Germinal center (tissue), 1 donor: ENCODE data around the gene ALDH1B1.

ENCODE experiments used
- DNase-seq: peaks from one replicate; pipeline ENCODE4 v3.0.0; 2012; ENCODE audit warnings: mixed read lengths, low spot score

The ALDH1B1 gene

GRCh38 chr9:38392235-38393127 lies at the start of gene ALDH1B1:
ALDH1B1 (plus strand) TSS chr9:38392702; CDS start chr9:38395749, 3,047 bp downstream.
- DNase-seq = peak; percentile 87

GRCh38 chr9:38343037-38343436 lies 49.5 kb upstream of the ALDH1B1 start:
- DNase-seq = no peak

- no peak for DNase-seq
Observed at GRCh38 chr9:38343552-38343951, 49.0 kb upstream of the ALDH1B1 start.

DNA sequence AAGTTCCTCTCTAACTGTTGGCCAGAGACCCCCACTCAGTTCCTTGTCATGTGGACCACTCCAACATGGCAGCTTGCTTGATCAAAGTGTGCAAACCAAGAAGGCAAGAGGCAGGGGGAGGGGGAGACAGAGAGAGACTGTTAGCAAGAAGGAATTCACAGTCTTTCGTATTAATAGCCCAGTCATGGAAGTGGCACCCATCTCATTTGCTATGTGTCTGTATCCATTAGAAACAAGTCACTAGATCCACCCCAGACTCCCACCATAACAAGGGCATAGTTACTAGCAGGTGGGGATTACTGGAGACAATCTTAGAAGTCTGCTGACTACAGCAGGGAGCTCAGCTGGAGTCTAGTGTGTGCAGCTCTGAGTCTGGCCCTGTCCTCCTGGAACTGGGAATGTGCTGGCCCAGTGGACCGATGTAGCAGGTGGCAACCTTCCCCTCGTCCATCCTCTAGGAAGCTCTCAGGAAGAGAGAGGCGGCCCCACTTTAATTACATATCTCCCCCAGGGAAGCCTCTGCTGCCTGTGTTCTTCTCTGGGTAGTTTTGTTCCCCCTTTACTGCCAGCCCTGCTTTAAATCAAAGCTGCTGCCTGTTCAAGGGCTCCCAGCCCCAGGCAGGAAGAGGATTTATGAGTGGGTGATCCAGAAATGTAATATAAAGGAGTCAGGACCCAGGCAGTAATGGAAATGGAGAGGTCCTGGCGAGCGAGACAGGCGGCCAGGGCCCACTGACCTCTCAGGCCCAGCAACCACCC lies 47.8 kb upstream of the ALDH1B1 start:
- DNase-seq = no peak

DNA sequence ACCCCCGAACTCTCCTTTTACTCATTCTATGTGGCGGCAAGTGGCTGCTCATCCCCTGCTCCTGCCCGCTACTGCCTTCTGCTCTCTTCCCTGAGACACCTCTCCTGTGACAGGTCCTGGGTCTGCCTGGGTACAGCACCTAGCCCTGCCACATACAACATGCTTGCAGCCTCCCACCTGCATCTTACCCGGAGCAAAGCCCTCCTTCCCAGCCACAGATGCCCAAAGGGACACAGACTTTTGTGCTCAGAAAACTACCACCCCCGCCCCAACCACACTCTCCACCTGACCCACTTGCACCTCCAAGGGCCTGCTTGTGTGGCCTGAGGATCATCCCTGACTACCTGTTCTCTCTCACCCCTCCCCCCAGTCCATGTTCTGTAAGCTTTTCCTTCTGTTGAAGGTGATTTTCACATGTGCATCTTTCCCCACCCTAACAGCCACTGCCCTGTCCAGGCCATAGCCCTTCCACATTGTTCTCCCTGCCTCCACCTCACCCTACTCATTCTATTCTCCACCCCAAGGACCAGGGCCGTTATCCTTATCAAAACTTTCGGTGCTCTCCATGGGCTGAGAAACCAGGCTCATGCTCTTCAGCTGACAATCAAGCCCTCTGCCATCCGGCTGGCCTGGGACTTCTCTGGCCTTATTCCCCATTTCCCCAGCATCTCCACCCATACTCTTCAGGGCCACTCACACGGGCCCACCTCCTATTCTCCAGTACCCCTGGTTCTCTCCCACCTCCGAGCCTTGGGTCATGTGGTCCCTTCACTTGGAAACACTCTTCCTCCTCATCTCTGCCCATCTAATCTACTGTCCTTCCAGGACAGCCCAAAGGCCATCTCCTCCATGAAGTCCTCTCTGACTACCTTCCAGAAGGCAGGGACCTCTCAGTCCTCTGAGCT lies 46.4 kb upstream of the ALDH1B1 start:
- DNase-seq = no peak

DNA sequence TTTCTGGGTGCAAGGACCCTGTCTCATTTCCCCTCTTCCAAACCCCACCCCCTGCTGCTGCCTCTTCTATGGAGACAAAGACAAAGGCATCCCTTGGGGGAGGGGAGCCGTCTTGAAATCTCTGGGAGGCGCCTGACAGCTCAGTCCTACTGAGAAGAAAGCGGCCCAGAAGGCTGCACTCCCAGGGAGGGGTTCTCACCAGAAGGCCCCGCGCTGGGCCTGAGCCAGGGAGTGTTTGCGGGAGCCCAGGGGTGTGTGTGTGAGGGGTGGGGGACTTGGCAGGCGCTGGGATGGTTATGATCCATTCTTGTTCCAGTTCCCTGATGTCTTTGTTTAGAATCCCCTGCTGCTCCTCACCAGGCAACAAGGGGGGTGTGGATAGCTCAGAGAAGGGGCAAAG lies 45.7 kb upstream of the ALDH1B1 start:
- DNase-seq = no peak

- no peak for DNase-seq
Observed at GRCh38 chr9:38347271-38347671, 45.2 kb upstream of the ALDH1B1 start.

- DNase-seq = no peak
Observed at GRCh38 chr9:38347946-38348345, 44.6 kb upstream of the ALDH1B1 start.

DNA sequence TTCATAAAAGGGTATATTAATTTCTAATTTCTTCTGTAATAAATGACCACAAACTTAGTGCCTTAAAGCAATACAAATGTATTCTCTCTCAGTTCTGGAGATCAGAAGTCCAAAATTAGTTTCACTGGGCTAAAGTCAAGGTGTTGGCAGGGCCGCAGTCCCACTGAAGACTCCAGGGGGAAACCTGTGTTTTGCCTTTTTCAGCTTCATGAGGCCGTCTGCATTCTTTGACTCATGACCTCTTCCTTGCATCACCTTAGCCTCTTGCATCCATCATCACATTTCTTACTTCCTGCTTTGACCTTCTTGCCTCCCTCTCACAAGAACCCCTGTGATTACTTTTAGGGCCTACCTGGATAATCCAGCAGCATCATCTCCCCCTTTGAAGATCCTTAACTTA lies 42.0 kb upstream of the ALDH1B1 start:
- no peak for DNase-seq

- DNase-seq = no peak
Observed at GRCh38 chr9:38352530-38353328, 39.8 kb upstream of the ALDH1B1 start.

DNA sequence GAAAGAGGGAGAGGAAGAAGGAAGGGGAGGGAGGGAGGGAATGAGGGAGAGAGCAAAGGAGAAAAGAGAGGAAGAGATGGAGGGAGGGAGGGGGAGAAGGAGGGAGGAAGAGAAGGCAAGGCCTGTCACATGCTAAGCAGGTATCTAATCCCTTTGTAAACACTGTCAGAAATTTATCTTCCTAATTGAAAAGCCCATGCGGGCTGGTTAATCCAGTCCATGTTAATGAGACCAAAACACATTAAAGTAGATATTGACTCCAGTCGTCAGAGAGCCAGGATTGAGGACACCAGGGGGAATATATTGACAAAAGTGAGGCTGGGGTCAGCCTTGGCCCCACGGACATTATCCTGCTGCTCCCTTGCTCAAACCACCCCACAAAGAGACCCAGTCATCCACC lies 37.4 kb upstream of the ALDH1B1 start:
- no peak for DNase-seq

DNA sequence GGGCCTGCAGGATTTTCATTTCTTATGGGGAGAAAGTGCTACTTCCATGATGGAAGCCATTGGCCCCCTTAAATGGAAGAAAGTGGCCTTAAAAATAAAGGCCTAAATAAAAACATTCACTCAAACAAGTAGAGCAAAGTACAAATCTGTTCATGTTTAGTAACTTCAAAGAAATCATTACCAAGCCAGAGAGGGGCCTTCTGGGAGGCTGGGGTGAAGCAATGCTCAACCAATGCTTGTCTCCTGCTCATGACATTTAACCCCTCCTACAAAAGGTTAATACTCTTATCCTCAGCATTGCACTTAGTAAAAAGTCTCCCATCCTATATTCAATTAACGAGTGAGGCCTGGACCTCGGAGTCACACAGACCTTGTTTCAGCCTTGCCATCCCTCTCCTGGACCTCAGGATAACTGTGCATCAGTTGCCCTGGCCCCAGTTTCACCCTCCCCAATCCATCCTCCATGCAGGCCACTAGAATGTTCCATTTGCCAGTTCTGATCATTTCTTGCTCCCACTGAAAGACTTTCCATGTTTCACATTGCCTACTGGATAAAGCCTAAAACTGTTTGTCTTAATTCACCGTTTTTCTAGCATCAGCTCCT lies 36.9 kb upstream of the ALDH1B1 start:
- DNase-seq = no peak

DNA sequence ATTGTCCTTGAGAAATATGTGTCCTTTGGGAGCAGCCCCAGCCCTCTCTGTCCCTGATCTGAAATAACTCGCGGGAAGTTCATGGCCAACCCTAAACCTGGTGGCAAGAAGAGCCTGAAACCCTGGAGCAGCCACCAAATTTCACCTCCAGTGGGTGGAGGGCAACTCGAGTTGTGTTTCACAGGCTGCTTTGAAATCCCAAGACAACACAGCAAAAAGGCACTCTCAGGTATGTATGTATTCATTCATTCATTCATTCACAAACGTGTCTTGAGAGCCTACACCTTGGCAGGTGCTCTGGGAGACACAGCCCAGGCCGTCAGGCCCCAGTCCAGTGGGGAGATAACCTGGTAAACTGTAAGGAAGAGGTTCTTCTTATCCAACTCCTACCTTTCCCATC lies 35.7 kb upstream of the ALDH1B1 start:
- DNase-seq = no peak

- no peak for DNase-seq
Observed at GRCh38 chr9:38357350-38358114, 35.0 kb upstream of the ALDH1B1 start.

DNA sequence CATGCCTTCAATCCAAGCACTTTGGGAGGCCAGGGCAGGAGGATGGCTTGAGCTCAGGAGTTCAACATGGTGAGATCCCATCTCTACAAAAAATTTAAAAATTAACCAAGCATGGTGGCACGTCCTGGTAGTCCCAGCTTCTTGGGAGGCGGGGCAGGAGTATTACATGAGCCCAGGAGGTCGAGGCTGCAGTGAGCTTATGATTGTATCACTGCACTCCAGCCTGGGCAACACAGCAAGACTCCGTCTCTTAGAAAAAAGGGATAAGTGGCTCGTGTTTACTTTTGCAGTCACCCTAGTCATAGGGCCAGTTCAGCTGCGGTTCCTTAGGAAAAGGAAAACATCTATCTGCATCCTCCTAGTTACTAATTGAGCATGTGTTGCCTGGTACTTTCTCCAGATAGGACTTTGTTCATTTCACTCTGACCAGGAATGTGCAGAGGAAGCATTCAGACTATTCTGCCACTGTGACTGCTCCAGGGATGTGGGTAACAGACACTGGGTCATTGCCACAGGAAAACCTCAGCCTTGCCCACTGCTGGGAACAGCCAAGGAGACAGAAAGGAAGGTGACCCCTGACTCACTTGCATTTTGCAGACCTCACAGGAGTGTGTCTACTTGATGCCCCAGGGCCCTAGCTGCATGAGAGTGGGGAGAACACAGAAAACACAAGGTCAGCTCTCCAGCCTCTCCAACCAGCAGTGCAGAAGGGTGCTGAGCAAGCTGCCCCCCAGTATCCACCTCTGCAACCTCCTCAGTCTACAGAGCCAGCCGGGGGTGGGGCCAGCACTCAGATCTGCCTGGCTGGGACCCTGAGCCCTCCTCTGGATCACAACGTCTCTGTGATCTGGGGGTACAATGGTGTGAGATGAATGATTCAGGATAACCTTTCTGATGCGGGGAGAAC lies 33.9 kb upstream of the ALDH1B1 start:
- DNase-seq = no peak

DNA sequence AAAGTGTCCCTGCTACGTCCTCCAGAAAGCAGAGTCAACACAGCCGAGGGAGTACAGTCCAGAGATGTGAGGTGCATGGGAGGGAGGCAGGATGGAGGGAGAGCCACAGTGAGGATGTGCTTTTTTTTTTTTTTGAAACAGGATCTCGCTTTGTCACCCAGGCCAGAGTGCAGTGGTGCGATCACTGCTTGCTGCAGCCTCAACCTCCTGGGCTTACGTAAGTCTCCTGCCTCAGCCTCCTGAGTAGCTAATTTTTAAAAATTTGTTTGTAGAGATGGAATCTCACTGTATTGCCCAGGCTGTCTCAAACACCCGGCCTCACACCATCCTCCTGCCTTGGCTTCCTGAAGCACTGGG lies 33.2 kb upstream of the ALDH1B1 start:
- no peak for DNase-seq

- no peak for DNase-seq
Observed at GRCh38 chr9:38359689-38360385, 32.7 kb upstream of the ALDH1B1 start.

- DNase-seq = no peak
Observed at GRCh38 chr9:38360839-38361472, 31.5 kb upstream of the ALDH1B1 start.
